GM12878 (cell line): ENCODE measurements around the gene SYNGAP1. TPM values are rescaled to one million over a fixed set of nuclear protein-coding genes. Genes with fewer than 3 reads are reported as not detected.

Experiments
- ATAC-seq: fragments of 200-7000 bp; cut with Tn5 transposase; 3 replicates; pipeline ENCODE4 v1.9.1; 2020; ENCODE audit warnings: mild to moderate bottlenecking, moderate library complexity
- BruUV-seq: library from RNA; stranded (reverse); fragments of 400-500 nt; replicated peaks from 2 replicates; lab custom pipeline; 2021; lab: Mats Ljungman, UMichigan
- CTCF ChIA-PET: fragments of 300-600 bp; sonication (Branson Sonifier 250); formaldehyde crosslinking; extraction: SDS; loops from one replicate; lab custom pipeline; 2021; ENCODE audit warnings: inconsistent platforms; lab: Yijun Ruan, JAX
- POLR2A ChIA-PET: fragments of 350-600 bp; formaldehyde crosslinking; extraction: SDS; loops from one replicate; lab custom pipeline; 2021; ENCODE audit warnings: inconsistent platforms; lab: Charles Lee
- RAD21 ChIA-PET: fragments of 300-600 bp; sonication (Branson Sonifier 250); formaldehyde crosslinking; loops from one replicate; lab custom pipeline; 2023; ENCODE audit warnings: antibody characterized with exemption; ENCODE audit not compliant: unreplicated experiment; lab: Charles Lee
- SMC1A ChIA-PET: fragments of 300-600 bp; sonication (Branson Sonifier 250); formaldehyde crosslinking; loops from one replicate; lab custom pipeline; 2023; ENCODE audit not compliant: unreplicated experiment, uncharacterized antibody; lab: Charles Lee
- DNase-seq: peaks from one replicate; pipeline ENCODE4 v3.0.0-alpha.2; 2011; ENCODE audit warnings: low read depth, low spot score
- FAIRE-seq: peaks from 3 replicates; lab custom pipeline; 2011; peaks lifted over from hg19 to GRCh38; lab: Jason Lieb, UNC
- H2AFZ ChIP-seq: 2 replicates; pipeline ENCODE4 v1.6.0; 2011; ENCODE audit warnings: low read depth, low read length, control low read depth; ENCODE audit not compliant: control insufficient read depth
- H3K27ac ChIP-seq: 2 replicates; pipeline ENCODE4 v1.5.1; 2011; ENCODE audit warnings: control low read depth; ENCODE audit not compliant: control insufficient read depth, insufficient read depth
- H3K27me3 ChIP-seq, 2 experiments: replicated peaks in 1 of 2; 2 replicates each; pipeline versions ENCODE4 v1.6.0 to v1.6.1; 2011; ENCODE audit warnings: low read length in 1 of 2; ENCODE audit not compliant: control insufficient read depth in 2 of 2, insufficient read depth in 2 of 2
- H3K36me3 ChIP-seq, 2 experiments: 2 replicates each; pipeline ENCODE4 v1.5.1; 2011; ENCODE audit warnings: low read length in 1 of 2; ENCODE audit not compliant: control insufficient read depth in 2 of 2, insufficient read depth in 2 of 2
- H3K4me1 ChIP-seq: 2 replicates; pipeline ENCODE4 v1.6.1; 2011; ENCODE audit warnings: mild to moderate bottlenecking, low read length, moderate library complexity, mixed read lengths; ENCODE audit not compliant: control insufficient read depth, insufficient read depth
- H3K4me2 ChIP-seq: 2 replicates; pipeline ENCODE4 v1.6.0; 2011; ENCODE audit warnings: control low read depth; ENCODE audit not compliant: control insufficient read depth, insufficient read depth
- H3K4me3 ChIP-seq: fragments of 200-600 bp; sonication (generic); 2 replicates; pipeline ENCODE4 v1.5.1; 2016
- H3K79me2 ChIP-seq: 2 replicates; pipeline ENCODE4 v1.6.0; 2011; ENCODE audit warnings: low read length; ENCODE audit not compliant: control insufficient read depth, insufficient read depth
- H3K9ac ChIP-seq: 2 replicates; pipeline ENCODE4 v1.8.0; 2011; ENCODE audit warnings: low read length, control low read depth, mixed read lengths; ENCODE audit not compliant: control insufficient read depth, insufficient read depth
- H3K9me3 ChIP-seq: replicated peaks from 3 replicates; pipeline ENCODE4 v1.5.1; 2011; ENCODE audit warnings: mild to moderate bottlenecking, low read length; ENCODE audit not compliant: control insufficient read depth, insufficient read depth
- H4K20me1 ChIP-seq: 2 replicates; pipeline ENCODE4 v1.6.0; 2011; ENCODE audit not compliant: control insufficient read depth, insufficient read depth
- BACH1 ChIP-seq: fragments of 450-650 bp; IDR thresholded peaks from 2 replicates; pipeline ENCODE4 v1.6.1; 2017; ENCODE audit warnings: mild to moderate bottlenecking, borderline replicate concordance
- BCL11A ChIP-seq: IDR thresholded peaks from 2 replicates; pipeline ENCODE4 v1.6.1; 2011; ENCODE audit warnings: low read depth, low read length
- BMI1 ChIP-seq: fragments of 450-650 bp; IDR thresholded peaks from 2 replicates; pipeline ENCODE4 v1.6.1; 2016; ENCODE audit warnings: mild to moderate bottlenecking, moderate library complexity, borderline replicate concordance
- CHD4 ChIP-seq: fragments of 200-600 bp; sonication (generic); IDR thresholded peaks from 2 replicates; pipeline ENCODE4 v1.6.1; 2016; ENCODE audit warnings: mild to moderate bottlenecking
- E4F1 ChIP-seq: fragments of 450-650 bp; IDR thresholded peaks from 2 replicates; pipeline ENCODE4 v1.6.1; 2018; ENCODE audit warnings: borderline replicate concordance, mild to moderate bottlenecking; ENCODE audit not compliant: partially characterized antibody
- EED ChIP-seq: sonication (generic); IDR thresholded peaks from 2 replicates; pipeline ENCODE4 v1.6.1; 2016; ENCODE audit warnings: antibody characterized with exemption, low read depth
- EZH2 ChIP-seq: IDR thresholded peaks from 2 replicates; pipeline ENCODE4 v1.6.1; 2012; ENCODE audit warnings: low read depth, mild to moderate bottlenecking, control low read depth, inconsistent platforms, low read length, borderline replicate concordance; ENCODE audit not compliant: control insufficient read depth
- MYC ChIP-seq: IDR thresholded peaks from 2 replicates; pipeline ENCODE4 v1.6.1; 2011; ENCODE audit warnings: mild to moderate bottlenecking, low read length, moderate library complexity, inconsistent platforms; ENCODE audit not compliant: insufficient read depth, insufficient replicate concordance, insufficient read length, severe bottlenecking
- NFXL1 ChIP-seq: fragments of 450-650 bp; IDR thresholded peaks from 2 replicates; pipeline ENCODE4 v1.6.1; 2017; ENCODE audit warnings: antibody characterized with exemption, mild to moderate bottlenecking, borderline replicate concordance
- NFYB ChIP-seq: IDR thresholded peaks from 2 replicates; pipeline ENCODE4 v1.6.1; 2011; ENCODE audit warnings: low read depth, mild to moderate bottlenecking, low read length, improper control_type of control experiment, moderate library complexity; ENCODE audit not compliant: insufficient read depth
- RAD21 ChIP-seq: IDR thresholded peaks from 2 replicates; pipeline ENCODE4 v1.6.1; 2011; ENCODE audit warnings: mild to moderate bottlenecking, low read depth, low read length, moderate library complexity; ENCODE audit not compliant: insufficient read depth
- RELA ChIP-seq: fragments of 450-650 bp; IDR thresholded peaks from 2 replicates; pipeline ENCODE4 v1.8.0; 2014; ENCODE audit warnings: borderline replicate concordance; ENCODE audit not compliant: partially characterized antibody
- REST ChIP-seq: IDR thresholded peaks from 2 replicates; pipeline ENCODE4 v1.6.1; 2012; ENCODE audit warnings: mild to moderate bottlenecking, low read depth, low read length
- TCF7 ChIP-seq: IDR thresholded peaks from 2 replicates; pipeline ENCODE4 v1.6.1; 2014; ENCODE audit warnings: antibody characterized with exemption, borderline replicate concordance
- ZNF217 ChIP-seq: fragments of 450-650 bp; IDR thresholded peaks from 2 replicates; pipeline ENCODE4 v1.6.1; 2017; ENCODE audit warnings: antibody characterized with exemption, mild to moderate bottlenecking
- WGBS: methylation state at CpG from one replicate; pipeline ENCODE4 v1.1.6; 2016; ENCODE audit warnings: low lambda C conversion rate; ENCODE audit not compliant: insufficient replicate concordance, insufficient coverage; ENCODE audit errors: missing lambda C conversion rate; 5-methylcytosine and 5-hydroxymethylcytosine counted together
- in situ Hi-C: fragments of 300-500 bp; cut with MboI; formaldehyde crosslinking; loops from 9 replicates; pipeline ENCODE4 v1.14.3; 2018; ENCODE audit warnings: mixed read lengths
- intact Hi-C: fragments of 100-400 bp; cut with micrococcal nuclease; formaldehyde crosslinking; loops from one replicate; pipeline ENCODE4 v1.14.2; 2022; ENCODE audit not compliant: unreplicated experiment
- polyA plus RNA-seq, 11 experiments: library from polyadenylated mRNA; depleted of rRNA in 4 of 11; unstranded in 6 of 11; stranded (reverse) in 5 of 11; fragments of >200 nt; fragmentation: Nextera tagmentation in 4 of 11; fragmentation: Illumina TruSeq in 1 of 11; extraction: Ambion mirVana in 4 of 11; extraction: Trizol in 1 of 11; gene quantifications; 1 replicate in 1 of 11; 2 replicates in 10 of 11; pipeline versions ENCODE4 v1.2.1 to v1.2.3, GENCODE V29; 2011 to 2016; ENCODE audit warnings: inconsistent platforms in 2 of 11, missing spikeins in 2 of 11, low read depth in 1 of 11
- total RNA-seq, 4 experiments: library from RNA; depleted of rRNA in 3 of 4; stranded (reverse); fragments of >200 nt in 3 of 4; fragmentation: Illumina TruSeq in 1 of 4; extraction: Trizol in 1 of 4; gene quantifications; 2 replicates each; pipeline versions ENCODE4 v1.2.1 to v1.2.3, GENCODE V29; 2013 to 2021
- TF ChIP-seq, protein P1 (sequence below): IDR thresholded peaks from 2 replicates; pipeline ENCODE4 v1.6.1; 2011; ENCODE audit warnings: low read depth, low read length, improper control_type of control experiment, borderline replicate concordance

Gene SYNGAP1
- total and polyA plus RNA-seq, 10 of the 15 experiments (the other 5 are each of a cell fraction or from before 2014, with no cell fraction given): 0.05 to 9.2 (median 1.2) TPM

DNA sequence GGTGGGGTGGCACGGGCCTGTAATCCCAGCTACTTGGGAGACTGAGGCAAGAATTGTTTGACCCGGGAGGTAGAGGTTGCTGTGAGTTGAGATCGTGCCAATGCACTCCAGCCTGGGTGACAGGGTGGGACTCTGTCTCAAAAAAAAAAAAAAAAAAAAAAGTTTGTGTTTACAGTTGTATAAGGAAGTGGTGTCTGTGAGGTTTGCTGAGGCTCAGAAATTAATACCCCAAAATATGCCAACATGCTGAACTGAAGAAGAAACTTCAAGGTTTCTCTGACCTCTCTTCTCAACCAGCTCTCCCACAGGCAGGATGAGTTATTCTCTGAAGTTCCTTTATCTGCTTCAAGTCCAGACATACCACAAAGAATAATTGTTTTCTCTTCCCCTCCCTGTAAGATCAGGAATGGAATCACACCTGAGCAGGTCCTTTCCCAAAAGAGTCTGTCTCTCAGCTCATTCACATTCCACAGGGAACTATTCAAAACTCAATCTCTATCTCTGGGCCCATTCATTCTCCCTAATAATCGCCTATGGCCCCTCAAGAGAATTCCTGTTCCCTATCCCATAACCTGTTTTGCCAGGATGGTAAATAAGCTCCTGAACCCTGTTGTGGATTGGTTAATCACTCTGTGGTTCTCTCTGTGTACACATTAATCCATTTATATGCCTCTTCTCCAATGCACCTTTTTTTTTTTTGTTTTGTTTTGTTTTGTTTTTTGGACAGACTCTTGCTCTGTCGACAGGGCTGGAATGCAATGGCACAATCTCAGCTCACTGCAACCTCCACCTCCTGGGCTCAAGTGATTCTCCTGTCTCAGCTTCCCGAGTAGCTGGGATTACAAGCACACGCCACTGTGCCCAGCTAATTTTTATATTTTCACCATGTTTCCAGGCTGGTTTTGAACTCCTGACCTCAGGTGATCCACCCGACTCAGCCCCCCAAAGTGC is 45.6 kb upstream of the SYNGAP1 start:
- RAD21 ChIA-PET: no interaction called here
- BruUV-seq: no TSS peak
- no peak overlapping the region for H2AFZ ChIP-seq
- H3K27ac ChIP-seq: no peak overlapping the region
- no peak overlapping the region for H3K4me3 ChIP-seq
- no peak overlapping the region for H3K9ac ChIP-seq
- 51% methylated on average over 8 of the region's 8 CpGs for WGBS
- no peaks in the 10 kb centered on the region for H4K20me1 ChIP-seq
- DNase-seq (no peak), ATAC-seq (no peak), FAIRE-seq (no peak)
- POLR2A ChIA-PET: interaction anchor here (1.1 kb wide), 1 partner anchor 228 kb away, joined by 4 read pairs; no protein-coding TSS in a partner anchor
- H3K4me2 ChIP-seq: no peak overlapping the region
- H3K27me3 ChIP-seq: no peaks in the 10 kb centered on the region
- no peaks in the 10 kb centered on the region for H3K4me1 ChIP-seq
- H3K9me3 ChIP-seq: no peaks in the 10 kb centered on the region
- no peaks in the 10 kb centered on the region for H3K36me3 ChIP-seq
- intact Hi-C loops (no loop called here), in situ Hi-C loops (no loop called here)
- SMC1A ChIA-PET: interaction anchor here (0.7 to 1.2 kb wide), 3 partner anchors 12 to 120 kb away, joined by 3 to 4 read pairs (median 3); no protein-coding TSS in a partner anchor
- no peaks in the 10 kb centered on the region for H3K79me2 ChIP-seq
- CTCF ChIA-PET: interaction anchor here (0.7 to 1.2 kb wide), 2 partner anchors 12 to 16 kb away, joined by 3 to 4 read pairs; no protein-coding TSS in a partner anchor
- no peak for TF ChIP-seq BACH1
- no peak for TF ChIP-seq EED
- TF ChIP-seq BCL11A: no peak
- no peak for TF ChIP-seq BMI1
- no peak for TF ChIP-seq CHD4
- no peak for TF ChIP-seq E4F1
- TF ChIP-seq REST: no peak
- TF ChIP-seq NFYB: no peak
- no peak for TF ChIP-seq MYC
- TF ChIP-seq EZH2: no peak
- TF ChIP-seq RAD21: no peak
- no peak for TF ChIP-seq NFXL1
- TF ChIP-seq, protein P1, sequence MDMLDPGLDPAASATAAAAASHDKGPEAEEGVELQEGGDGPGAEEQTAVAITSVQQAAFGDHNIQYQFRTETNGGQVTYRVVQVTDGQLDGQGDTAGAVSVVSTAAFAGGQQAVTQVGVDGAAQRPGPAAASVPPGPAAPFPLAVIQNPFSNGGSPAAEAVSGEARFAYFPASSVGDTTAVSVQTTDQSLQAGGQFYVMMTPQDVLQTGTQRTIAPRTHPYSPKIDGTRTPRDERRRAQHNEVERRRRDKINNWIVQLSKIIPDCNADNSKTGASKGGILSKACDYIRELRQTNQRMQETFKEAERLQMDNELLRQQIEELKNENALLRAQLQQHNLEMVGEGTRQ: no peak
- no peak for TF ChIP-seq TCF7
- TF ChIP-seq ZNF217: no peak
- TF ChIP-seq RELA: no peak
